ENCODE measurements around the gene DLG2.
"Not testable (repeated sequence)": the region's sequence is repeated elsewhere in the genome, so short reads cannot be mapped to it uniquely, and the experiment has no call there.

Gene DLG2

GRCh38 chr11:85299258-85299942 lies 327.7 kb downstream of the DLG2 start:
- no peak overlapping the region for H3K4me3 ChIP-seq (ENCODE audit: low read depth, low read length)
- TF ChIP-seq, protein P1, sequence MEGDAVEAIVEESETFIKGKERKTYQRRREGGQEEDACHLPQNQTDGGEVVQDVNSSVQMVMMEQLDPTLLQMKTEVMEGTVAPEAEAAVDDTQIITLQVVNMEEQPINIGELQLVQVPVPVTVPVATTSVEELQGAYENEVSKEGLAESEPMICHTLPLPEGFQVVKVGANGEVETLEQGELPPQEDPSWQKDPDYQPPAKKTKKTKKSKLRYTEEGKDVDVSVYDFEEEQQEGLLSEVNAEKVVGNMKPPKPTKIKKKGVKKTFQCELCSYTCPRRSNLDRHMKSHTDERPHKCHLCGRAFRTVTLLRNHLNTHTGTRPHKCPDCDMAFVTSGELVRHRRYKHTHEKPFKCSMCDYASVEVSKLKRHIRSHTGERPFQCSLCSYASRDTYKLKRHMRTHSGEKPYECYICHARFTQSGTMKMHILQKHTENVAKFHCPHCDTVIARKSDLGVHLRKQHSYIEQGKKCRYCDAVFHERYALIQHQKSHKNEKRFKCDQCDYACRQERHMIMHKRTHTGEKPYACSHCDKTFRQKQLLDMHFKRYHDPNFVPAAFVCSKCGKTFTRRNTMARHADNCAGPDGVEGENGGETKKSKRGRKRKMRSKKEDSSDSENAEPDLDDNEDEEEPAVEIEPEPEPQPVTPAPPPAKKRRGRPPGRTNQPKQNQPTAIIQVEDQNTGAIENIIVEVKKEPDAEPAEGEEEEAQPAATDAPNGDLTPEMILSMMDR (conservative IDR thresholded peaks at IDR 0.05; ENCODE audit: low read depth, low read length) = no peak
- peak; percentile 0 for DNase-seq (ENCODE audit: low read depth)

GRCh38 chr11:85295694-85296271 lies 331.4 kb downstream of the DLG2 start:
- TF ChIP-seq, protein P1 (conservative IDR thresholded peaks at IDR 0.05; ENCODE audit: low read depth, low read length) = no peak

DNA sequence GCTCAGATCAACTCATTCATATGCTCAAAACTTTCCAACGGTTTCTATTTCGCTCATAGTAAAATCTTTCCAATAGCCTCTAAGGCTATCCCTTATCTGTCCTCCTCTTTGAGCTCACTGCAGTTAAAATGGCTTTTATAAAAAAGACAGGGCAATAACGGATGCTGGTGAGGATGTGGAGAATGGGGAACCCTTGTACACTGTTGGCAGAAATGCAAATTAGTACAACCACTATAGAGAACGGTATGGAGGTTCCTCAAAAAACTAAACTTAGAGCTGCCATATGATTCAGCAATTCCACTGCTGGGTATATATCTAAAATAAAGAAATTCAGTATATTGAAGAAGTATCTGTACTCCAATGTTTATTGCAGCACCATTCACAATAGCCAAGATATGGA lies 345.6 kb downstream of the DLG2 start:
- TF ChIP-seq, protein P1 (conservative IDR thresholded peaks at IDR 0.05; ENCODE audit: low read depth, low read length) = no peak
- no peak for DNase-seq (ENCODE audit: low read depth)
- H3K4me3 ChIP-seq (ENCODE audit: low read depth, low read length) = no peak overlapping the region

More at GRCh38 chr11:85295694-85296271, 331.4 kb downstream of the DLG2 start:
- H3K4me3 ChIP-seq (ENCODE audit: low read depth, low read length) = no peak overlapping the region
- no peak for DNase-seq (ENCODE audit: low read depth)

DNA sequence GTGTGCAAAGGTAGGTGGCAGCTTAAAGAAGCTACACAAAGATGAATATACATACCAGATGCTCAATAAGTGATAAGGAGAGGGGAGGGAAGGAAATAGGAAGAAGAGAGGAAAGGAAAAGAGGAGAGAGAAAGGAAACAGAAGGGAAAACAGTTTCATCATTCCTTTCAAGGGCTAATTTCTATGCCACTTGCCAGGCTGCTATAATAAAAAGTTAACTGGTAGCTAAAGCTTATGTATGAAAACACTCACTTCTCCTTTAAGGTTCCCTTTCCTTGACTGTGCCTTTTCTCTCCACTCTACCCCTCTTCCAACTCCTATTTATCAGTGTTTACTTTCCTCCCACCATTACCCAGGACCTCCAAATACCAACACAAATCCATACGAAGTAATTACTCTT lies 347.9 kb downstream of the DLG2 start:
- H3K4me3 ChIP-seq (ENCODE audit: low read depth, low read length) = no peak overlapping the region
- DNase-seq (ENCODE audit: low read depth) = no peak
- TF ChIP-seq, protein P1 (conservative IDR thresholded peaks at IDR 0.05; ENCODE audit: low read depth, low read length) = no peak

GRCh38 chr11:85277693-85278092 lies 349.5 kb downstream of the DLG2 start:
- TF ChIP-seq, protein P1 (conservative IDR thresholded peaks at IDR 0.05; ENCODE audit: low read depth, low read length) = no peak
- no peak for DNase-seq (ENCODE audit: low read depth)
- no peak overlapping the region for H3K4me3 ChIP-seq (ENCODE audit: low read depth, low read length)

DNA sequence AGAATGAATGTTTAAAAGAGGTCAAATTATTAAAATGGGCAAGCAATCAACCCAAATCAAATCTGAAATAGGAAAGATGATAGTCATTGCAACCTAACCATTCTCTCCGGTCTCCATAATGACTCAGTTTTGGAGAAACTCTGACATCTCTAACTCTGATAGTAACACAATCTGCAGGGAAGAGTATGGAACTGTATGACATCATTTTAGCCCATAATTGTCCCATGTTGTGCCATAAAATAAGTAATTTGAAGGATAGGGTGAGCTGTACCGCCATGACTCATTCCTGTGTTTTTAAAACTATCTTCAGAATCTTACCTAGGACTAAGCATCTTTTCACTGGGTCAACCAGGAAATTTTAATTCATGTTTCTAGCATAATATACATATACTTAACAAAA lies 350.8 kb downstream of the DLG2 start:
- H3K4me3 ChIP-seq (ENCODE audit: low read depth, low read length) = no peak overlapping the region
- TF ChIP-seq, protein P1 (conservative IDR thresholded peaks at IDR 0.05; ENCODE audit: low read depth, low read length) = no peak
- no peak for DNase-seq (ENCODE audit: low read depth)

DNA sequence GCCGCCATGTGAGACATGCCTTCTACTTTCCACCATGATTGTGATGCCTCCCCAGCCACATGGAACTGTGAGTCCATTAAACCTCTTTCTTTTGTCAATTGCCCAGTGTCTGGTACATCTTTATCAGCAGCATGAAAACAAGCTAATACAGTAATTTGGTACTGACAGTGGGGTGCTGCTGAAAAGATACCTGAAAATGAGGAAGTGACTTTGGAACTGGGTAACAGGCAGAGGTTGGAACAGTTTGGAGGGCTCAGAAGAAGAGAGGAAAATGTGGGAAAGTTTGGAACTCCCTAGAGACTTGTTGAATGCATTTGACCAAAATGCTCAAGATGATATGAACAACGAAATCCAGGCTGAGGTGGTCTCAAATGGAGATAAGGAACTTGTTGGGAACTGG lies 356.8 kb downstream of the DLG2 start:
- H3K4me3 ChIP-seq (ENCODE audit: low read depth, low read length); DNase-seq (ENCODE audit: low read depth): not testable (repeated sequence)

All from choroid plexus epithelial cell (primary cell).